ENCODE measurements around the gene RFX7. TPM values are rescaled to one million over a fixed set of nuclear protein-coding genes. Genes with fewer than 3 reads are reported as not detected.
"Not testable (repeated sequence)": the region's sequence is repeated elsewhere in the genome, so short reads cannot be mapped to it uniquely, and the experiment has no call there.

Gene RFX7
- polyA plus RNA-seq, 1 experiment = 9.1 TPM

GRCh38 chr15:56165234-56165633 lies 78.4 kb downstream of the RFX7 start:
- DNase-seq (ENCODE audit: low read depth, low spot score) = no peak
- POLR2A ChIA-PET = no interaction called here

GRCh38 chr15:56160966-56161365 lies 82.7 kb downstream of the RFX7 start:
- Histone ChIP-seq H3K4me3 (ENCODE audit: low read depth, low read length) (no peak overlapping the region), H3K9me3 (ENCODE audit: control insufficient read depth, insufficient read depth, low read length) (no peaks in the 10 kb centered on the region), H3K27me3 (ENCODE audit: control insufficient read depth, insufficient read depth, low read length) (no peaks in the 10 kb centered on the region), H3K27ac (ENCODE audit: low read depth, low read length) (no peak overlapping the region)
- TF ChIP-seq CTCF (IDR thresholded peaks at IDR 0.05; ENCODE audit: low read depth, low read length) = no peak
- CTCF ChIA-PET = interaction anchor here (1.3 kb wide), 1 partner anchor 88 kb away, joined by 3 read pairs; no protein-coding TSS in a partner anchor
- POLR2A ChIA-PET = no interaction called here
- no peak for DNase-seq (ENCODE audit: low read depth, low spot score)

More at GRCh38 chr15:56165234-56165633, 78.4 kb downstream of the RFX7 start:
- CTCF ChIA-PET = interaction anchor here (1.2 kb wide), 1 partner anchor 80 kb away, joined by 4 read pairs; no protein-coding TSS in a partner anchor
- no peaks in the 10 kb centered on the region for H3K27me3 ChIP-seq (ENCODE audit: control insufficient read depth, insufficient read depth, low read length)
- H3K9me3 ChIP-seq (ENCODE audit: control insufficient read depth, insufficient read depth, low read length) = no peaks in the 10 kb centered on the region
- no peak overlapping the region for H3K27ac ChIP-seq (ENCODE audit: low read depth, low read length)
- no peak overlapping the region for H3K4me3 ChIP-seq (ENCODE audit: low read depth, low read length)
- TF ChIP-seq CTCF (IDR thresholded peaks at IDR 0.05; ENCODE audit: low read depth, low read length) = no peak

GRCh38 chr15:56156877-56157276 lies 86.8 kb downstream of the RFX7 start:
- Histone ChIP-seq H3K27me3 (ENCODE audit: control insufficient read depth, insufficient read depth, low read length) (no peaks in the 10 kb centered on the region), H3K9me3 (ENCODE audit: control insufficient read depth, insufficient read depth, low read length) (no peaks in the 10 kb centered on the region), H3K4me3 (ENCODE audit: low read depth, low read length) (no peak overlapping the region), H3K27ac (ENCODE audit: low read depth, low read length) (no peak overlapping the region)
- no peak for TF ChIP-seq CTCF (IDR thresholded peaks at IDR 0.05; ENCODE audit: low read depth, low read length)
- ChIA-PET POLR2A (interaction anchor here (0.6 kb wide), 1 partner anchor 523 kb away, joined by 7 read pairs; no protein-coding TSS in a partner anchor), CTCF (no interaction called here)
- DNase-seq (ENCODE audit: low read depth, low spot score) = no peak

- DNase-seq (ENCODE audit: low read depth, low spot score); H3K27me3 ChIP-seq (ENCODE audit: control insufficient read depth, insufficient read depth, low read length); POLR2A ChIA-PET; H3K4me3 ChIP-seq (ENCODE audit: low read depth, low read length); H3K27ac ChIP-seq (ENCODE audit: low read depth, low read length); H3K9me3 ChIP-seq (ENCODE audit: control insufficient read depth, insufficient read depth, low read length): not testable (repeated sequence)
- CTCF ChIA-PET = interaction anchor here (0.6 kb wide), 1 partner anchor 308 kb away, joined by 3 read pairs; no protein-coding TSS in a partner anchor
These were observed 88.4 kb downstream of the RFX7 start for GRCh38 chr15:56155278-56155677.

GRCh38 chr15:56154768-56155167 lies 88.9 kb downstream of the RFX7 start:
- CTCF ChIA-PET = interaction anchor here (0.6 kb wide), 1 partner anchor 307 kb away, joined by 3 read pairs; no protein-coding TSS in a partner anchor
- H3K9me3 ChIP-seq (ENCODE audit: control insufficient read depth, insufficient read depth, low read length); H3K27me3 ChIP-seq (ENCODE audit: control insufficient read depth, insufficient read depth, low read length); DNase-seq (ENCODE audit: low read depth, low spot score); H3K4me3 ChIP-seq (ENCODE audit: low read depth, low read length); POLR2A ChIA-PET; H3K27ac ChIP-seq (ENCODE audit: low read depth, low read length): not testable (repeated sequence)

GRCh38 chr15:56150204-56150603 lies 93.5 kb downstream of the RFX7 start:
- ChIA-PET POLR2A (no interaction called here), CTCF (no interaction called here)
- peaks cover 4% of the 10 kb centered on the region; the same call in 1 of the 2 replicates for H3K9me3 ChIP-seq (ENCODE audit: control insufficient read depth, insufficient read depth, low read length)
- no peak overlapping the region for H3K4me3 ChIP-seq (ENCODE audit: low read depth, low read length)
- TF ChIP-seq CTCF (IDR thresholded peaks at IDR 0.05; ENCODE audit: low read depth, low read length) = no peak
- H3K27ac ChIP-seq (ENCODE audit: low read depth, low read length) = no peak overlapping the region
- DNase-seq (ENCODE audit: low read depth, low spot score) = no peak
- H3K27me3 ChIP-seq (ENCODE audit: control insufficient read depth, insufficient read depth, low read length) = no peaks in the 10 kb centered on the region
